OCI-LY1 (cell line): ENCODE results near the gene USP6NL.

ENCODE experiments used
- H2AFZ ChIP-seq: fragments of 200-600 bp; sonication (generic), shearing (Covaris generic); 2 replicates; pipeline ENCODE4 v1.6.0; 2014; ENCODE audit warnings: antibody characterized with exemption, mild to moderate bottlenecking, low read length
- H3F3A ChIP-seq: fragments of 200-600 bp; sonication (generic), shearing (Covaris generic); 2 replicates; pipeline ENCODE4 v1.6.0; 2014; ENCODE audit warnings: mild to moderate bottlenecking, antibody characterized with exemption, low read length, moderate library complexity; ENCODE audit not compliant: insufficient read depth
- H3K27ac ChIP-seq: fragments of 200-600 bp; sonication (generic); 2 replicates; pipeline ENCODE4 v1.5.1; 2014; ENCODE audit warnings: low read length, mixed run types, mild to moderate bottlenecking, low read depth; ENCODE audit not compliant: poor library complexity, severe bottlenecking
- H3K27me3 ChIP-seq: fragments of 200-600 bp; sonication (generic); 2 replicates; pipeline ENCODE4 v1.6.0; 2014; ENCODE audit warnings: antibody characterized with exemption, mild to moderate bottlenecking, low read length, moderate library complexity; ENCODE audit not compliant: insufficient read depth
- H3K36me3 ChIP-seq: fragments of 200-600 bp; sonication (generic); 2 replicates; pipeline ENCODE4 v1.6.1; 2014; ENCODE audit warnings: mild to moderate bottlenecking, antibody characterized with exemption, low read length, moderate library complexity, mixed read lengths; ENCODE audit not compliant: insufficient read depth
- H3K4me1 ChIP-seq: fragments of 200-600 bp; sonication (generic); 2 replicates; pipeline ENCODE4 v1.5.1; 2014; ENCODE audit warnings: mild to moderate bottlenecking, low read length, moderate library complexity; ENCODE audit not compliant: insufficient read depth, severe bottlenecking
- H3K4me2 ChIP-seq: fragments of 200-600 bp; sonication (generic), shearing (Covaris generic); 2 replicates; pipeline ENCODE4 v1.6.1; 2014; ENCODE audit warnings: low read length
- H3K4me3 ChIP-seq: fragments of 200-600 bp; sonication (generic); 2 replicates; pipeline ENCODE4 v1.5.1; 2014; ENCODE audit warnings: low read length, low read depth, mild to moderate bottlenecking, mixed read lengths; ENCODE audit not compliant: poor library complexity, severe bottlenecking
- H3K79me2 ChIP-seq: fragments of 200-600 bp; shearing (Covaris generic); 2 replicates; pipeline ENCODE4 v1.6.1; 2016; ENCODE audit warnings: mixed run types, low read length, mixed read lengths; ENCODE audit not compliant: insufficient read depth
- H3K9ac ChIP-seq: fragments of 200-600 bp; sonication (generic), shearing (Covaris generic); 2 replicates; pipeline ENCODE4 v1.6.1; 2014; ENCODE audit warnings: mild to moderate bottlenecking, low read length, mixed read lengths
- H3K9me2 ChIP-seq: fragments of 200-600 bp; sonication (generic), shearing (Covaris generic); 2 replicates; pipeline ENCODE4 v1.6.1; 2014; ENCODE audit warnings: low read depth, mild to moderate bottlenecking, low read length, mixed read lengths
- H3K9me3 ChIP-seq: fragments of 200-600 bp; shearing (Covaris generic); 2 replicates; pipeline ENCODE4 v1.6.1; 2014; ENCODE audit warnings: low read length, mixed read lengths
- H4K20me1 ChIP-seq: fragments of 200-600 bp; sonication (generic), shearing (Covaris generic); 2 replicates; pipeline ENCODE4 v1.6.0; 2016; ENCODE audit warnings: mild to moderate bottlenecking, low read length; ENCODE audit not compliant: insufficient read depth
- EZH2 ChIP-seq: fragments of 200-600 bp; sonication (generic), shearing (Covaris generic); IDR thresholded peaks from 2 replicates; pipeline ENCODE4 v1.8.0; 2017; ENCODE audit warnings: borderline replicate concordance, mixed run types, mild to moderate bottlenecking, antibody characterized with exemption, low read length, moderate library complexity, mixed read lengths
- TF ChIP-seq, protein P1 (sequence below): fragments of 200-600 bp; sonication (generic), shearing (Covaris generic); IDR thresholded peaks from 2 replicates; pipeline ENCODE4 v1.5.1; 2017; ENCODE audit warnings: mild to moderate bottlenecking, antibody characterized with exemption, low read length, moderate library complexity, mixed read lengths

USP6NL gene

DNA sequence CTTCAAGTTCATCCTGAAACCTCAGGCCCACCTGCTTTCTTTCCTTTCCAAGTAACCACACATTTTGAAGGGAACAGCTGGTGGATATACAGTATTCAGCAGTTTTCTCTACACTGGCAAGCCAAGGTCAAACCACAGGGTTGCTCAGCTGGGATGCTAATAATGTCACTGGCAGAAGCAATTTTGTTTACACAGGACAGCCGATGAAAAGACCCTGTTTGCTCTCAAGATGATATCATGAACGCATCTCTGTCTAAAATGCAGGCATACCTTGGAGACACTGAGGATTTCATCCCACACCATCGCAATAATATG lies 186.2 kb downstream of the USP6NL start:
- no peaks in the 10 kb centered on the region for H3K79me2 ChIP-seq
- no peak overlapping the region for H3K4me2 ChIP-seq
- no peaks in the 10 kb centered on the region for H3K9me3 ChIP-seq
- H3K4me1 ChIP-seq, result no peaks in the 10 kb centered on the region
- no peaks in the 10 kb centered on the region for H3K27me3 ChIP-seq
- no peak overlapping the region for H3K9ac ChIP-seq
- H3K4me3 ChIP-seq, result no peak overlapping the region
- H3F3A ChIP-seq, result no peaks in the 10 kb centered on the region
- H2AFZ ChIP-seq, result no peak overlapping the region
- no peak overlapping the region for H3K27ac ChIP-seq
- H4K20me1 ChIP-seq, result no peaks in the 10 kb centered on the region
- no peak for TF ChIP-seq EZH2
- H3K9me2 ChIP-seq, result no peaks in the 10 kb centered on the region
- H3K36me3 ChIP-seq, result no peaks in the 10 kb centered on the region

DNA sequence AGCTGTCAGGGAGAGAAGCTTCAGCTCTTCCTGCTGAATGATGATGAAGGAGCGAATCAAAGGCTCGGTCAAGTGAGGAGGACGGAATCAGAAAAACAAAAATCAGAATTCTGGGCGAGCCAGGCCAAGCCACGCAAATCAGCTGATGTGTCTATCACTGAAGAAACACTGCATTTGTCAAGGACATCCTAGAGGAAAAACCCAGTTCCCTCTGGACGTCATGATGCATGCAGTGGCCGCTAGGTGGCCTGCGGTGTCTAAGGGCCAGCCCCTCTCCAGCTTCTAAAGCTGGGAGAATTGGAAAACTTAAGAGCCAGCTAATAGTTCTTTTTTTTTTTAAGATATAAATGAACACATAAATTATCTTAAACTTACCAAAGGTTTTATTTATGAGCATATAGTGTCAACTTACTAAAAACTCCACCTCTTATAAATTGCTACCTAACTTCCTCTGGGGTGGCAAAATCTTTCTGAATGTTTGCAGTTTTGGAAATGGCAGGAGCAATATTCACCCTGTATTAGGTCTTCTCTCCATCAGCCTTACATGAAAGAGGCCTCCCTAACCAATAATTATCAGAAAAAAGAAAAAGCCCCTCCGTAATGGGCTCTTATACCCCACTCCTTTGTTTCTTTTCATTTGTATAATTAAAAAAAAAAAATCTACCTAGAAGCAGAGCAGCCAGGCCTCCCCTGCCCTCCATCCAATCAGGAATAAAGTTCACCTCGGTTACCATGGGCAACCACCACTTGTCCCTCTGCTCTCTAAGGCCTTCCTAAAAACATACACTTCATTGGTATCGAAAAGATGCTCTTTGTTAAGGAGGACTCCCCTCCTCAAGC lies 186.8 kb downstream of the USP6NL start:
- no peak overlapping the region for H3K4me3 ChIP-seq
- no peak overlapping the region for H3K4me2 ChIP-seq
- no peak overlapping the region for H2AFZ ChIP-seq
- no peak overlapping the region for H3K27ac ChIP-seq
- H3K79me2 ChIP-seq, result no peaks in the 10 kb centered on the region
- TF ChIP-seq, protein P1, sequence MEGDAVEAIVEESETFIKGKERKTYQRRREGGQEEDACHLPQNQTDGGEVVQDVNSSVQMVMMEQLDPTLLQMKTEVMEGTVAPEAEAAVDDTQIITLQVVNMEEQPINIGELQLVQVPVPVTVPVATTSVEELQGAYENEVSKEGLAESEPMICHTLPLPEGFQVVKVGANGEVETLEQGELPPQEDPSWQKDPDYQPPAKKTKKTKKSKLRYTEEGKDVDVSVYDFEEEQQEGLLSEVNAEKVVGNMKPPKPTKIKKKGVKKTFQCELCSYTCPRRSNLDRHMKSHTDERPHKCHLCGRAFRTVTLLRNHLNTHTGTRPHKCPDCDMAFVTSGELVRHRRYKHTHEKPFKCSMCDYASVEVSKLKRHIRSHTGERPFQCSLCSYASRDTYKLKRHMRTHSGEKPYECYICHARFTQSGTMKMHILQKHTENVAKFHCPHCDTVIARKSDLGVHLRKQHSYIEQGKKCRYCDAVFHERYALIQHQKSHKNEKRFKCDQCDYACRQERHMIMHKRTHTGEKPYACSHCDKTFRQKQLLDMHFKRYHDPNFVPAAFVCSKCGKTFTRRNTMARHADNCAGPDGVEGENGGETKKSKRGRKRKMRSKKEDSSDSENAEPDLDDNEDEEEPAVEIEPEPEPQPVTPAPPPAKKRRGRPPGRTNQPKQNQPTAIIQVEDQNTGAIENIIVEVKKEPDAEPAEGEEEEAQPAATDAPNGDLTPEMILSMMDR, result peak; percentile 72
- no peak for TF ChIP-seq EZH2
- no peaks in the 10 kb centered on the region for H4K20me1 ChIP-seq
- no peaks in the 10 kb centered on the region for H3K4me1 ChIP-seq
- no peaks in the 10 kb centered on the region for H3K9me3 ChIP-seq
- no peaks in the 10 kb centered on the region for H3K36me3 ChIP-seq
- no peaks in the 10 kb centered on the region for H3F3A ChIP-seq
- H3K9ac ChIP-seq, result no peak overlapping the region
- no peaks in the 10 kb centered on the region for H3K9me2 ChIP-seq
- no peaks in the 10 kb centered on the region for H3K27me3 ChIP-seq

DNA sequence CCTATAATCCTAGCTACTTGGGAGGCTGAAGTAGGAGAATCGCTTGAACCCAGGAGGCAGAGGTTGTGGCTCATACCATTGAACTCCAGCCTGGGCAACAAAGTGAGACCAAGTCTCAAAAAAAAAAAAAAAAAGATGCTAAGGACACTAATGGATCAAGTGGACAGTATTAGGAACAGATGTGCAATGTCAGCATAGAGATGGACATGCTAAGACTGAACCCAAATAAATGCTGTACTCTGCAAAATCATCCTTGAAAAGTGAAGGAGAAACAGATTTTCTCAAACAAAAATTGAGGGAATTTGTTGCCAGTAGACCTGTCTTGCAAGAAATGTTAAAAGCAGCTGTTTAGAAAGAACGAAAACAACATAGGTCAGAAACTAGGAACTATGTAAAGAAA lies 194.5 kb downstream of the USP6NL start:
- Histone ChIP-seq H3K9me3 (no peaks in the 10 kb centered on the region), H3K9ac (no peak overlapping the region), H3K4me3 (no peak overlapping the region), H3K9me2 (no peaks in the 10 kb centered on the region), H3K79me2 (no peaks in the 10 kb centered on the region), H3K27ac (no peak overlapping the region), H2AFZ (no peak overlapping the region), H3K36me3 (no peaks in the 10 kb centered on the region), H3K4me2 (no peak overlapping the region), H4K20me1 (no peaks in the 10 kb centered on the region), H3K27me3 (no peaks in the 10 kb centered on the region), H3F3A (no peaks in the 10 kb centered on the region), H3K4me1 (no peaks in the 10 kb centered on the region)
- no peak for TF ChIP-seq EZH2
- TF ChIP-seq, protein P1, result no peak

DNA sequence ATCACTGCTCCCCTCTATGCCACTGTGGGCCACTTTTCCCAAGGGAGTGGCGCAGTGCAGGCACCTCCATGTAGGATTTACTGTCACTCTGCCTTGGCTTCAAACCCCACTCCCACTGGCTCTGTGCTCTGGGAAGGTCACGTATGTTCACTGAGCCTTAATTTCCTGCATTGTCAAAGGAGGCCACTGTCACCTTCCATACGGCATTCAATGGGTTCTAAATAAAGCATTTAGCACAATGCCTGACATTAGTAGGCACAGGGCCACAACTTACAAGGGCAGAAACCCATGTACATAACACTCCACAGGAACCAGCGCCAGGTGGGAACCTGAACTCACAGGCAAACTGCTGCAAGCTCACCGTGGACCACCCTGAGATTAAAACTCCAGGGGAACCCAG lies 196.4 kb downstream of the USP6NL start:
- no peaks in the 10 kb centered on the region for H3K4me1 ChIP-seq
- no peak overlapping the region for H2AFZ ChIP-seq
- H3F3A ChIP-seq, result no peaks in the 10 kb centered on the region
- no peaks in the 10 kb centered on the region for H3K79me2 ChIP-seq
- H3K4me2 ChIP-seq, result no peak overlapping the region
- H3K4me3 ChIP-seq, result no peak overlapping the region
- no peaks in the 10 kb centered on the region for H3K9me3 ChIP-seq
- H3K9me2 ChIP-seq, result no peaks in the 10 kb centered on the region
- no peak overlapping the region for H3K27ac ChIP-seq
- H3K27me3 ChIP-seq, result no peaks in the 10 kb centered on the region
- no peaks in the 10 kb centered on the region for H3K36me3 ChIP-seq
- no peaks in the 10 kb centered on the region for H4K20me1 ChIP-seq
- no peak for TF ChIP-seq EZH2
- TF ChIP-seq, protein P1, result no peak
- H3K9ac ChIP-seq, result no peak overlapping the region
